ENCODE measurements around the gene PPM1D.

PPM1D gene

GRCh38 chr17:60615108-60615507 is 15.1 kb downstream of the PPM1D start:
- no peak for TF ChIP-seq ZFX (IDR thresholded peaks at IDR 0.05; ENCODE audit: borderline replicate concordance)
- no peak for TF ChIP-seq CTCF (IDR thresholded peaks at IDR 0.05)
- H3K27ac ChIP-seq: no peak overlapping the region

DNA sequence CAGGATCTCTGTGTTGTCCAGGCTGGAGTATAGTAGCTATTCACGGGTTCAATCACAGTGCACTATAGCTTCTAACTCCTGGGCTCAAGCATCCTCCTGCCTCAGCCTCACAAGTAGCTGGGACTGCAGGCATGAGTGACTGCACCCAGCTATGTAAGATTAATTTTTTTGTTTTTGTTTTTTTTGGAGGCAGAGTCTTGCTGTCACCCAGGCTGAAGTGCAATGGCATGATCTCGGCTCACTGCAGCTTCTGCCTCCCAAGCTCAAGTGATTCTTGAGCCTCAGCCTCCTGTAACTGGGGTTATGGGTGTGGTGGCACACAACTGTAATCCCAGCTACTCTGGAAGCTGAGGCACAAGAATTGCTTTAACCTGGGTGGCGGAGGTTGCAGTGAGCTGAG is 15.8 kb downstream of the PPM1D start:
- TF ChIP-seq CTCF (IDR thresholded peaks at IDR 0.05): no peak
- TF ChIP-seq ZFX (IDR thresholded peaks at IDR 0.05; ENCODE audit: borderline replicate concordance): no peak
- H3K27ac ChIP-seq: no peak overlapping the region

GRCh38 chr17:60618080-60618479 is 18.1 kb downstream of the PPM1D start:
- TF ChIP-seq ZFX (IDR thresholded peaks at IDR 0.05; ENCODE audit: borderline replicate concordance) (no peak), CTCF (IDR thresholded peaks at IDR 0.05) (no peak)
- H3K27ac ChIP-seq: no peak overlapping the region

DNA sequence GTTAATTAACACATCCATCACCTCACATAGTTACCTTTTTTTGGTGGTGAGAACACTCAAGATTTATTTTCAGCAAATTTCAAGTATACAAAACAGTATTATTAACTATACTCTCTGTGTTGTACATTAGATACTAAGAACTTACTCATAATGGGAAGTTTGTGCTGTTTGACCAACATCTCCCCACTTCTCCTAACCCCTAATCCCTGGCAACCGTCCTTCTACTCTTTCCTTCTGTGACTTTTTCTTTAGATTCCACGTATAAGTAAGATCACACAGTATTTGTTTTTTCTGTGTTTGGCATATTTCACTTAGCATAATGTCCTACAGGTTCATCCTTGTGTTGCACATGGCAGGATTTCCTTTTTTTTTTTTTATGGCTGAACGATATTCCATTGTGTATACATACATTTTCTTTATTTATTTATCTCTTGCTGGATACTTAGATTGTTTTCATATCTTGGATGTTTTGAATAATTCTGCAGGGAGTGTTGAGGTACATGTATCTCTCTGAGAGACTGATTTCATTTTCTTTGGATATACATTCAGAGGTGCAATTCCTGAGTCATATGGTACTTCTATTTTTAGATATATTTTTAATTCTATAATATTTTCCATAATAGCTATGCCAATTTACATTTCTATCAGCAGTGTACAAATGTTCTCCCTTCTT is 19.0 kb downstream of the PPM1D start:
- H3K27ac ChIP-seq: no peak overlapping the region
- no peak for TF ChIP-seq ZFX (IDR thresholded peaks at IDR 0.05; ENCODE audit: borderline replicate concordance)

DNA sequence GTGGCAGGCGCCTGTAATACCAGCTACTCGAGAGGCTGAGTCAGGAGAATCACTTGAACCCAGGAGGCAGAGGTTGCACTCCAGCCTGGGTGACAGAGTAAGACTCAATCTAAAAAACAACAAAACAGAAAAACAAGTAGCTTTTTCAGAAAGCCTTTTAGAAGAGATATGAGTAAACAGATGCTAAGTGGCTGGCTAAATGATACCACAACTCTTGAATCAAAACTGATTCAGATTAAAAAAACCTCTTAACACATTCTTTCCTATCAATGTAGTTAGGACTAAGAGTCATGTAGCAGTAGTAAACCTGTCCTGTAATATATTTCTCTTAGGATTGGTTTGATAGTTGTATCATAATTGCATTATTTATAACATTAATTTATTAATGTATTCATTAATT is 23.0 kb downstream of the PPM1D start:
- TF ChIP-seq CTCF (IDR thresholded peaks at IDR 0.05) (no peak), ZFX (IDR thresholded peaks at IDR 0.05; ENCODE audit: borderline replicate concordance) (no peak)
- H3K27ac ChIP-seq: no peak overlapping the region

- H3K27ac ChIP-seq: no peak overlapping the region
- no peak for TF ChIP-seq CTCF (IDR thresholded peaks at IDR 0.05)
- no peak for TF ChIP-seq ZFX (IDR thresholded peaks at IDR 0.05; ENCODE audit: borderline replicate concordance)
Measured at GRCh38 chr17:60623415-60623814, 23.4 kb downstream of the PPM1D start.

- no peak overlapping the region for H3K27ac ChIP-seq
- TF ChIP-seq ZFX (IDR thresholded peaks at IDR 0.05; ENCODE audit: borderline replicate concordance) (no peak), CTCF (IDR thresholded peaks at IDR 0.05) (no peak)
Measured at GRCh38 chr17:60627124-60627523, 27.1 kb downstream of the PPM1D start.

All from 22Rv1 (cell line).